GM10266 (cell line): ENCODE data around the gene CBFA2T2.

Experiments used
- DNase-seq: peaks from one replicate; pipeline ENCODE4 v3.0.0; 2012; ENCODE audit errors: extremely low spot score
- TF ChIP-seq, protein P1 (sequence below): IDR thresholded peaks from 2 replicates; pipeline ENCODE4 v1.5.1; 2012; ENCODE audit warnings: mild to moderate bottlenecking, low read depth; ENCODE audit not compliant: control insufficient read depth, insufficient read depth; ENCODE audit errors: missing control alignments

The CBFA2T2 gene

DNA sequence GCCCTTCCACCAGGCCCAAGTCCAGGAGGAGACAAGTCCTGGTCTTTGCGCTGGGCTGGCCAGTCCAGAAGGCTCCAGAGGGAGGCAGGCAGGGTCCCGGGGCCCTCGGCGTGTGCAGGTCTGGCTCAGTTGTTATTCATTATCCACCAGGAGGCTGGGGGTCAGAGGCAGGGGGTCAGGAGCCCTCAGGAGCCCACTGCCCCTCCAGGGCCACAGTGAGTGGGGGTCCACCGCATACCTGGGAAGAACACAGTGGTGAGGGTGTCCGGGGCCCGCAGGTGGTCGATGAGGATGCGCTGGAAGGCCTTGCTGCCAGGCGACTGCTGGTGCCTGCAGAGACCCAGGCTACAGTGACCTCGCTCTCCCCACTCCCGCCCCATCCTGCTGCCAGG, 167.8 kb downstream of the CBFA2T2 start:
- TF ChIP-seq, protein P1, sequence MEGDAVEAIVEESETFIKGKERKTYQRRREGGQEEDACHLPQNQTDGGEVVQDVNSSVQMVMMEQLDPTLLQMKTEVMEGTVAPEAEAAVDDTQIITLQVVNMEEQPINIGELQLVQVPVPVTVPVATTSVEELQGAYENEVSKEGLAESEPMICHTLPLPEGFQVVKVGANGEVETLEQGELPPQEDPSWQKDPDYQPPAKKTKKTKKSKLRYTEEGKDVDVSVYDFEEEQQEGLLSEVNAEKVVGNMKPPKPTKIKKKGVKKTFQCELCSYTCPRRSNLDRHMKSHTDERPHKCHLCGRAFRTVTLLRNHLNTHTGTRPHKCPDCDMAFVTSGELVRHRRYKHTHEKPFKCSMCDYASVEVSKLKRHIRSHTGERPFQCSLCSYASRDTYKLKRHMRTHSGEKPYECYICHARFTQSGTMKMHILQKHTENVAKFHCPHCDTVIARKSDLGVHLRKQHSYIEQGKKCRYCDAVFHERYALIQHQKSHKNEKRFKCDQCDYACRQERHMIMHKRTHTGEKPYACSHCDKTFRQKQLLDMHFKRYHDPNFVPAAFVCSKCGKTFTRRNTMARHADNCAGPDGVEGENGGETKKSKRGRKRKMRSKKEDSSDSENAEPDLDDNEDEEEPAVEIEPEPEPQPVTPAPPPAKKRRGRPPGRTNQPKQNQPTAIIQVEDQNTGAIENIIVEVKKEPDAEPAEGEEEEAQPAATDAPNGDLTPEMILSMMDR: no peak
- DNase-seq: no peak

DNA sequence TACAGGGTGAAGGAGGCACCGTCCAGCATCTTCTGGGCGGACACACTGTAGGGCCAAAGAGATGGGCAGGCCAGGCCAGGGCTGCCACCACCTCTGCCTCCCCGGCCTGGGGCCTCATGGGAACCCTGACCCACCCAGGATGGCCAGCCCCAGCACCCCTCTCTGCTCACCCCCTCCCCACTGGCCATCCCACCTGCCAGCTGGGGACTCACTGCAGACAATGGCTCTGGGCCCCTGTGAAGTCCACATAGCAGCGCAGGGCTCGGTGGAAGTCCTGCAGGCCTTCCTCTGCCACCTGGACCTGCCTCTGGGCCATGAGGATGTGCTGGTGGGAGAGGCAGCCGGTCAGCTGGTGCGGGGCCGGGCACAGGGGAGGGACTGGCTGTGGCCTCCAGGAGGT, 168.6 kb downstream of the CBFA2T2 start:
- no peak for DNase-seq

DNA sequence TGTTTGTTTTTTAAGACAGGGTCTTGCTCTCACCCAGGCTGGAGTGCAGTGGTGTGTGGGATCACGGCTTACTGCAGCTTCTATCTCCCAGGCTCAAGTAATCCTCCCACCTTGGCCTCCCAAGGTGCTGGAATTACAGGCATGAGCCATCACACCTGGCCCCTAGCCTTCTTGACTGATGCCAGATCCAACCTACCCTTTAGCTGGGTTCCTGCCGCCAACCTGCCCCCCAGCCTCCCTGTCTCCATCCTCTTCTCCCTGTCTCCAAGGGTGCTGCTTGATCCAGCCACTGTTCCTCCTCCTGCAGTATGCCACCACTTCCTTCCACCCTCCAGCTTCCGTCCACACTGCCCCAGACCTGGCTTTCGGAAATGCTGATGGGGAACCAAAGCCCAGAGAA, 169.0 kb downstream of the CBFA2T2 start:
- TF ChIP-seq, protein P1: no peak

More for the DNA sequence above, 168.6 kb downstream of the CBFA2T2 start:
- TF ChIP-seq, protein P1: no peak

DNA sequence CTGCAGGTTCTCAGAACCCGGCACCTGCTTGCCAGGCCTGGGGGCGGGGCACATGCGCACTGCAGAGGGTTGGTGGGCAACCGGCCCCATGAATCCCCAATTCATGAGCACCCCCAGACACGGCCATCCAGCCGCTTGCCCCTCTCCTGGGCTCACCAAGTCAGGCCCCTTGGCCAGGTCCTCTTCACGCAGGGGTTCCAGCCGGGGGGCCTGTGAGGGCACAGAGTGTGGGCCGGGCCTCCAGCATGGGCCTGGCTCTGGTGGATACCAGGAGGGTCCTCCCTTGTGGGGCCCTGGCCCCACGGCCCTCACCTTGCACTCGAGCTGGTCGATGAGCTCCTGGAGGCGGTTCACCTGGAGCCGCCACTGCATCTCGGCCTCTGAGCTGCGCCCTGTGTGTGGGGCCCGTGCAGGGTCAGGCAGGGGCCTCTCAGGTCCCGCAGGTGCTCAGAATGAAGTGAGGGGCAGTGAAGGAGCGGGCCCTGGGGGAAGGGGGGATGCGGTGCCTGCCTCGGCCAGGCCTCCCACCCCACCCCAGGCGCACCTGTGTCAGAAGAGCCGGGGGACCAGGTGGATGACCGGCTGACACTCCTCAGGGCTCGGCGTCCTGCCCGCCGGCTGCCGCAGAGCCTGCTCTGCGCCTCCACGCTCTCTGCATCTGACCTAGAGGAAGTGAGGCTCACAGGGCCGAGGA, 169.6 kb downstream of the CBFA2T2 start:
- TF ChIP-seq, protein P1: no peak
- no peak for DNase-seq

More for the DNA sequence above, 169.0 kb downstream of the CBFA2T2 start:
- no peak for DNase-seq

- TF ChIP-seq, protein P1: no peak
- no peak for DNase-seq
Observed at GRCh38 chr20:33660035-33660684, 170.3 kb downstream of the CBFA2T2 start.

- TF ChIP-seq, protein P1: no peak
- no peak for DNase-seq
Observed at GRCh38 chr20:33660685-33661058, 170.8 kb downstream of the CBFA2T2 start.

DNA sequence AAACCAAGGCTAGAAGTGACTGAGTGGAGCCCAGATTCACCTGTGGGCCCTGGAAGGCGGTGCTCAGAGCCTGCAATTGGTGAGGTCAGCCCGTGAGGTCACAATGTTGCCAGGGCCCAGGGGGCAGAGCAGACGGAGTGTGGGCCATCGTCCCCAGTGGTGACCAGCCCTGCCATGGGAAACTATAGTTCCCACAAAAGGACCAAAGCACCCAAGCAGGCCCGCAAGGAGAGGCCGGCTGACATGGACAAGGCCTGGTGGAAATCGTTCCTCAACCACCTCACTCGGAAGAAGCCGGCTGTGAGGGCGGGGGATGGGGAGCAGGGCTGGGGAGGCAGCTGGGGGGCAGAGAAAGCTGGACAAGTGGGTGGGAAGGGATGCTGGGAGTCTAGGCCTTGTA, 172.3 kb downstream of the CBFA2T2 start, which contains the start of gene C20orf144:
Gene C20orf144, plus strand, starts transcription at position 156 of the 400 bp plus-strand sequence. Its CDS starts 19 bp downstream, at position 175.
- TF ChIP-seq, protein P1: no peak

More for the DNA sequence above, 172.3 kb downstream of the CBFA2T2 start, which contains the start of gene C20orf144:
- no peak for DNase-seq
